ENCODE results near the gene B3GALT4.

The B3GALT4 gene

GRCh38 chr6:33316603-33317418 lies 39.9 kb downstream of the B3GALT4 start:
- Histone ChIP-seq H3K4me1 (ENCODE audit: control insufficient read depth, insufficient read depth, low read length) (peaks cover 14% of the 10 kb centered on the region), H3K4me3 (ENCODE audit: low read length) (peak overlapping the region; percentile 56), H3K27ac (ENCODE audit: low read depth, low read length) (no peak overlapping the region), H3K9ac (ENCODE audit: low read length) (no peak overlapping the region), H3K36me3 (ENCODE audit: control insufficient read depth, insufficient read depth, low read length) (peaks cover 17% of the 10 kb centered on the region), H3K27me3 (ENCODE audit: control insufficient read depth, insufficient read depth, low read length) (no peaks in the 10 kb centered on the region)

- peak overlapping the region; percentile 56 for H3K4me3 ChIP-seq (ENCODE audit: low read length)
- H3K36me3 ChIP-seq (ENCODE audit: control insufficient read depth, insufficient read depth, low read length): peaks cover 17% of the 10 kb centered on the region
- H3K4me1 ChIP-seq (ENCODE audit: control insufficient read depth, insufficient read depth, low read length): peaks cover 13% of the 10 kb centered on the region
- H3K27me3 ChIP-seq (ENCODE audit: control insufficient read depth, insufficient read depth, low read length): no peaks in the 10 kb centered on the region
- H3K9ac ChIP-seq (ENCODE audit: low read length): no peak overlapping the region
- peak overlapping the region; percentile 87 for H3K27ac ChIP-seq (ENCODE audit: low read depth, low read length)
Measured at GRCh38 chr6:33317419-33317668, 40.4 kb downstream of the B3GALT4 start.

DNA sequence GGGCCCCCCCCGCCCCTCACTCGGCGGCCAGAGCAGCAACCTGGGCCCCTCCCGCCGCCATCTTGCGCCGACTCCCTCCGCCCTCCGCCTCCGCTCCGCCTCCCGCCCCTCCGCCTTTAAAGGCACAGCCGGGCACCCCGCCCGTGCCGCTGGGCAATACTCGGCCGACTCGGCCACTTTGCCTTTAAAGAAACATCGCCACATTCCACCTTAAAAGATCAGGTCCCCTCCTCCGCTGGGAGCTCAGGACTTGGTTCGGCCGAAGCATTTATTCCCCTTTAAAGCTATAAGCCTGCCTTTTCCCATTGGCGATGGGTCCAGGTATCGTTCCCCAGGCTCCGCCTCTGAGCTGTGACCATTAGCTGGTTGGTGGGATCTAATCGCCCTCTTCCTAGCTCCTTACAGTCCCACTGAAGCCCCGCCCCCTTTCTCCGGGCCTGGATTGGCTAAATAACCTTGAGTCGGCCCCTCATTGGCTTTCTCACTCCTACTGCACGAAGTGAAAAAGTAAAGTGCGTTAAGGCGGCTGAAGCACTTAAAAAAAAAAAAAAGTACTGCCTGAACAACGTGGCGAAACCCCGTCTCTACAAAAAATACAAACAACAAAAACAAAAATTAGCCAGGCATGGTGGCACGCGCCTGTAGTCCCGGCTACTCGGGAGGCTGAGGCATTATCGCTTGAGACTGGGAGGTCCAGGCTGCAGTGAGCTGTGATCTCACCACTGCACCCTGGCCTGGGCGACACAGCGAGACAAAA lies 40.9 kb downstream of the B3GALT4 start, which contains the start of gene ZBTB22:
TSS of gene ZBTB22 (minus strand) at position 76 of the 757 bp plus-strand sequence. CDS start 828 bp downstream, outside the sequence.
- H3K27me3 ChIP-seq (ENCODE audit: control insufficient read depth, insufficient read depth, low read length): no peaks in the 10 kb centered on the region
- no peak within 1 kb of the TSS for H3K9ac ChIP-seq (ENCODE audit: low read length)
- H3K36me3 ChIP-seq (ENCODE audit: control insufficient read depth, insufficient read depth, low read length): peaks cover 17% of the 10 kb centered on the region
- peaks cover 10% of the 10 kb centered on the region for H3K4me1 ChIP-seq (ENCODE audit: control insufficient read depth, insufficient read depth, low read length)
- peak within 1 kb of the TSS; percentile 77 for H3K4me3 ChIP-seq (ENCODE audit: low read length)
- H3K27ac ChIP-seq (ENCODE audit: low read depth, low read length): peak within 1 kb of the TSS; percentile 87

- Histone ChIP-seq H3K9ac (ENCODE audit: low read length) (no peak overlapping the region), H3K27me3 (ENCODE audit: control insufficient read depth, insufficient read depth, low read length) (no peaks in the 10 kb centered on the region), H3K36me3 (ENCODE audit: control insufficient read depth, insufficient read depth, low read length) (peaks cover 17% of the 10 kb centered on the region), H3K4me3 (ENCODE audit: low read length) (peak overlapping the region; percentile 77), H3K27ac (ENCODE audit: low read depth, low read length) (peak overlapping the region; percentile 87), H3K4me1 (ENCODE audit: control insufficient read depth, insufficient read depth, low read length) (peaks cover 7% of the 10 kb centered on the region)
Measured at GRCh38 chr6:33318426-33319073, 41.6 kb downstream of the B3GALT4 start.

DNA sequence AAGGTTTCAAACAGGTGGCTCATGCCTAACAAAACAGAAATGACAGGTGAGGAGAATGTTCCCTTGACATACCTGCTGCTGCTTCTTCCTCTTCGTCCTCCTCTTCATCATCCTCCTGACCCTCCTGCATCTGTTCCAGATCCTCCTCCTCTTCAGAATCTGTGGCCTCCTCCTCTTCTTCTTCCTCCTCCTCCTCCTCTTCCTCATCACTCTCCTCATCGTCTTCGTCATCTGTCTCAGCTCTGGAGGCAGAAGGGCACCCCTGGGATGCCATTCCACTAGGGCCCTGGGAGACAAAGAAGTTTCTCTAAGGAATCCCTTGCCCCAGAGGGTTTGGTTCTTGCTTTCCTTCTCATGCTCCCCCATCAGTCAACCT lies 43.0 kb downstream of the B3GALT4 start:
- peaks cover 7% of the 10 kb centered on the region for H3K4me1 ChIP-seq (ENCODE audit: control insufficient read depth, insufficient read depth, low read length)
- H3K9ac ChIP-seq (ENCODE audit: low read length): no peak overlapping the region
- no peak overlapping the region for H3K4me3 ChIP-seq (ENCODE audit: low read length)
- peaks cover 17% of the 10 kb centered on the region for H3K36me3 ChIP-seq (ENCODE audit: control insufficient read depth, insufficient read depth, low read length)
- H3K27ac ChIP-seq (ENCODE audit: low read depth, low read length): no peak overlapping the region
- H3K27me3 ChIP-seq (ENCODE audit: control insufficient read depth, insufficient read depth, low read length): no peaks in the 10 kb centered on the region

GRCh38 chr6:33320315-33321181 lies 43.6 kb downstream of the B3GALT4 start:
- Histone ChIP-seq H3K36me3 (ENCODE audit: control insufficient read depth, insufficient read depth, low read length) (peaks cover 17% of the 10 kb centered on the region), H3K4me1 (ENCODE audit: control insufficient read depth, insufficient read depth, low read length) (peaks cover 7% of the 10 kb centered on the region), H3K27me3 (ENCODE audit: control insufficient read depth, insufficient read depth, low read length) (no peaks in the 10 kb centered on the region), H3K27ac (ENCODE audit: low read depth, low read length) (no peak overlapping the region), H3K9ac (ENCODE audit: low read length) (no peak overlapping the region), H3K4me3 (ENCODE audit: low read length) (no peak overlapping the region)

DNA sequence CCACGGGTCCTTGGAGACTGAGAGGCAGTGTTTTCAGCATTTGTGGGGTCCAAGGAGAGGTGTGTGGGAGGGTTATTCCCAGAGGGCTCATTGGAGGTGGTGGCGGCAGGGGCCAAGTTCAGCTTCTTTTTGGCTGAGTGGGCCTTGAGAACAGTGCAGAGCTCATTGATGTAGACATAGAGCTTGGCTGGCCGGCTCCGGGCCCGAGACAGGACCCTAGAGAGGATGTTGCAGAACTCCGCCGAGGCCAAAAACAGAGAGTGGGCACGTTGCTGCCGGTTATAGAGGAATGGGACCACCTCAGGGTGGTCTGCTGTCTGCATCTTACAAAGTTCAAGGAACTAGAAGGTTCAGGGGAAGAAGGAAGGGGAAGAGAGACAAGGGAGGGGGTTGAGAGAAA lies 44.3 kb downstream of the B3GALT4 start:
- Histone ChIP-seq H3K9ac (ENCODE audit: low read length) (no peak overlapping the region), H3K27me3 (ENCODE audit: control insufficient read depth, insufficient read depth, low read length) (no peaks in the 10 kb centered on the region), H3K27ac (ENCODE audit: low read depth, low read length) (no peak overlapping the region), H3K4me1 (ENCODE audit: control insufficient read depth, insufficient read depth, low read length) (peaks cover 7% of the 10 kb centered on the region), H3K36me3 (ENCODE audit: control insufficient read depth, insufficient read depth, low read length) (peaks cover 17% of the 10 kb centered on the region), H3K4me3 (ENCODE audit: low read length) (peak overlapping the region; percentile 75)

DNA sequence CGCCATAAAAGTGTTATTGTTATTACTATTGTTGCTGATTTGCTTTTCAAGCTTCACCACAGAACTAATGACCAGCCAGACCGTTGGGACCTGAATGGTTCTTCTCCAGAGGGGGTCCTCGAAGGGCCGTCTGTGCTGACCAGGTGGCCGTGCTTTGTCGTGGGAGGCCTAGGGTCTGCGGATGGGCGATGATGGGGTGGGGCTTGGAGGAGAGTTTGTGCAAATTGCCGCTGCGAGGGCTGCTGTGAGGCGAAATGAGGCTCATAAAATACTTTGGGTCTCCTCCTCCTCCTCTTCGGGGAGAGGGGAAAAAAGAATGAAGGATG lies 46.7 kb downstream of the B3GALT4 start:
- Histone ChIP-seq H3K4me1 (ENCODE audit: control insufficient read depth, insufficient read depth, low read length) (peaks cover 4% of the 10 kb centered on the region), H3K9ac (ENCODE audit: low read length) (no peak overlapping the region), H3K4me3 (ENCODE audit: low read length) (peak overlapping the region; percentile 75), H3K27ac (ENCODE audit: low read depth, low read length) (peak overlapping the region; percentile 85), H3K27me3 (ENCODE audit: control insufficient read depth, insufficient read depth, low read length) (no peaks in the 10 kb centered on the region), H3K36me3 (ENCODE audit: control insufficient read depth, insufficient read depth, low read length) (peaks cover 17% of the 10 kb centered on the region)

DNA sequence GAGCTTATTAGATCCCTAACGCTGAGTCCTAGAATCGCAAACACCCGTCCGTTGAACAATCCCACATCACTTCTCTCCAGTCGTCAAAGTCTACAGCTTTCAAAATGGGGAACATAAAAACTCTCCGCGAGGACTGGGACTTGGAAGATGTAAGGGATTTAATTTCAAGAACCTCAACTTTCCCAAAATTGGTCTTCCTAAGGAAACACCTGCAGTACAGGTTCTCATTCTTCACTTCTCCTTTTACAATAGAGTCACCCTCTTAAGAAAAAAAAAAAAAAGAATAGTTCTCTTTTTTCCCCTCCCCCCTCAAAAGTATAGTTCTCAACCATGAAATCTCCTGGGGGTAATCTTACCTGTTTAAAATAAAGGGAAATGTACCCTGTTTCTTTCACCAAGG lies 47.2 kb downstream of the B3GALT4 start:
- Histone ChIP-seq H3K36me3 (ENCODE audit: control insufficient read depth, insufficient read depth, low read length) (peaks cover 12% of the 10 kb centered on the region), H3K27me3 (ENCODE audit: control insufficient read depth, insufficient read depth, low read length) (no peaks in the 10 kb centered on the region), H3K4me3 (ENCODE audit: low read length) (peak overlapping the region; percentile 75), H3K9ac (ENCODE audit: low read length) (no peak overlapping the region), H3K27ac (ENCODE audit: low read depth, low read length) (no peak overlapping the region), H3K4me1 (ENCODE audit: control insufficient read depth, insufficient read depth, low read length) (peaks cover 4% of the 10 kb centered on the region)

Measured in rectal smooth muscle tissue (tissue), 1 donor.